Diencephalon (tissue), 1 donor: ENCODE data around the gene MLH3. TPM values are rescaled to one million over a fixed set of nuclear protein-coding genes. Genes with fewer than 3 reads are reported as not detected.

ENCODE experiments used
- small RNA-seq: library from RNA; depleted of rRNA; stranded (forward); fragments of <200 nt; gene quantifications from one replicate; pipeline ENCODE3, GENCODE V24; 2014
- total RNA-seq: library from RNA; depleted of rRNA; stranded (reverse); fragments of >200 nt; gene quantifications from one replicate; pipeline ENCODE4 v1.2.3, GENCODE V29; 2014

Gene MLH3
- 65.0 TPM for total RNA-seq

GRCh38 chr14:75050852-75051555 lies at the start of gene MLH3:
MLH3 (minus strand) TSS chr14:75051467; CDS start chr14:75049655, 1,812 bp downstream.

GRCh38 chr14:75069121-75069810 lies 18.0 kb upstream of the MLH3 start, which contains the start of gene ZC2HC1C:
ZC2HC1C (plus strand) TSS chr14:75069641; CDS start chr14:75070574, 933 bp downstream.

GRCh38 chr14:75063491-75064204 lies 12.4 kb upstream of the MLH3 start, which contains the start of gene ACYP1:
ACYP1 (minus strand) TSS chr14:75064024; CDS start chr14:75063553, 471 bp downstream.

GRCh38 chr14:75002392-75003249 lies 48.6 kb downstream of the MLH3 start, which contains the start of gene EIF2B2:
EIF2B2 (plus strand) TSS chr14:75002921; CDS start chr14:75002991, 70 bp downstream.

Small RNA genes lying within 50 kb of the gene (small RNA-seq; reads per million reads assigned to genes)
- not detected for gene RNU6-689P

Other genes starting within 250 kb of the MLH3 start
- gene PROX2, start 175.3 kb downstream of the MLH3 start, total RNA-seq, result not detected
- 40.4 TPM for gene DLST, start 169.6 kb downstream of the MLH3 start, total RNA-seq
- 39.9 TPM for gene RPS6KL1, start 128.2 kb downstream of the MLH3 start, total RNA-seq
- 2.8 TPM for gene PGF, start 95.9 kb downstream of the MLH3 start, total RNA-seq
- 24.0 TPM for gene EIF2B2, start 48.5 kb downstream of the MLH3 start, total RNA-seq
- 49.4 TPM for gene ACYP1, start 12.6 kb upstream of the MLH3 start, total RNA-seq
- gene ZC2HC1C, start 18.2 kb upstream of the MLH3 start, total RNA-seq, result 6.7 TPM
- gene NEK9, start 75.6 kb upstream of the MLH3 start, total RNA-seq, result 46.1 TPM
- 155 TPM for gene TMED10, start 125.1 kb upstream of the MLH3 start, total RNA-seq
- gene FOS, start 227.4 kb upstream of the MLH3 start, total RNA-seq, result 57.0 TPM